Activated naive CD4-positive, alpha-beta T cell treated with anti-CD3 and anti-CD28 coated beads, Interleukin-2, amount 10 ng/mL, durations not matched to agents 7 days and 5 days (primary cell): Measurements from ENCODE around the gene TNPO2.
"Not testable (repeated sequence)": the region's sequence is repeated elsewhere in the genome, so short reads cannot be mapped to it uniquely, and the experiment has no call there.

Experiments used
- CTCF ChIA-PET: fragments of 350-600 bp; sonication (Branson Sonifier 250); formaldehyde crosslinking; loops from one replicate; lab custom pipeline; 2021; ENCODE audit warnings: antibody characterized with exemption; lab: Charles Lee
- DNase-seq: peaks from one replicate; pipeline ENCODE4 v3.0.0-alpha.2; 2020
- H3K27ac Mint-ChIP-seq: one replicate; pipeline ENCODE4 v1.8.0; 2021; ENCODE audit warnings: mild to moderate bottlenecking, moderate library complexity, mixed read lengths
- H3K27me3 Mint-ChIP-seq: one replicate; pipeline ENCODE4 v1.8.0; 2021; ENCODE audit warnings: mild to moderate bottlenecking, mixed read lengths
- H3K36me3 Mint-ChIP-seq: one replicate; pipeline ENCODE4 v1.8.0; 2021; ENCODE audit warnings: mixed read lengths
- H3K4me1 Mint-ChIP-seq: one replicate; pipeline ENCODE4 v1.8.0; 2021; ENCODE audit warnings: mixed read lengths
- H3K4me3 Mint-ChIP-seq: one replicate; pipeline ENCODE4 v1.8.0; 2021; ENCODE audit warnings: mild to moderate bottlenecking, moderate library complexity, mixed read lengths
- H3K9me3 Mint-ChIP-seq: one replicate; pipeline ENCODE4 v1.8.0; 2021; ENCODE audit warnings: mixed read lengths

Gene TNPO2

GRCh38 chr19:12711187-12711586, 12.5 kb downstream of the TNPO2 start:
- CTCF ChIA-PET, result interaction anchor here (0.9 kb wide), 1 partner anchor 137 kb away, joined by 3 read pairs; no protein-coding TSS in a partner anchor
- no peak overlapping the region for H3K27ac Mint-ChIP-seq

DNA sequence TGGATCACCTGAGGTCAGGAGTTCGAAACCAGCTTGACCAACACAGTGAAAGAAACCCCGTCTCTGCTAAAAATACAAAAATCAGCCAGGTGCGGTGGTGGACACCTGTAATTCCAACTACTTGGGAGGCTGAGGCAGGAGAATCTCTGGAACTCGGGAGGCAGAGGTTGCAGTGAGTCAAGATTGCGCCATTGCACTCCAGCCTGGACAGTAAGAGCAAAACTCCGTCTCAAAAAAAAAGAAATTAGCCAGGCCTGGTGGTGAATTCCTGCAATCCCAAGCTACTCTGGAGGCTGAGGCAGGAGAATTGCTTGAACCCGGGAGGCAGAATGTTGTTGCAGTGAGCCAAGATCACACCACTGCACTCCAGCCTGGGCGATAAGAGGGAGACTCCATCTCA, 15.1 kb downstream of the TNPO2 start:
- Mint-ChIP-seq H3K4me1 (no peaks in the 10 kb centered on the region), H3K36me3 (peaks cover 57% of the 10 kb centered on the region), H3K27me3 (no peaks in the 10 kb centered on the region), H3K4me3 (no peak overlapping the region), H3K27ac (no peak overlapping the region), H3K9me3 (no peaks in the 10 kb centered on the region)
- CTCF ChIA-PET, result interaction anchor here (1.4 to 2.3 kb wide), 3 partner anchors 49 to 87 kb away, joined by 3 to 6 read pairs (median 4); no protein-coding TSS in a partner anchor
- DNase-seq, result no peak

More at GRCh38 chr19:12711187-12711586, 12.5 kb downstream of the TNPO2 start:
- no peaks in the 10 kb centered on the region for H3K9me3 Mint-ChIP-seq
- H3K36me3 Mint-ChIP-seq, result peaks cover 54% of the 10 kb centered on the region
- no peak for DNase-seq
- H3K4me3 Mint-ChIP-seq, result no peak overlapping the region
- H3K4me1 Mint-ChIP-seq, result no peaks in the 10 kb centered on the region
- no peaks in the 10 kb centered on the region for H3K27me3 Mint-ChIP-seq

DNA sequence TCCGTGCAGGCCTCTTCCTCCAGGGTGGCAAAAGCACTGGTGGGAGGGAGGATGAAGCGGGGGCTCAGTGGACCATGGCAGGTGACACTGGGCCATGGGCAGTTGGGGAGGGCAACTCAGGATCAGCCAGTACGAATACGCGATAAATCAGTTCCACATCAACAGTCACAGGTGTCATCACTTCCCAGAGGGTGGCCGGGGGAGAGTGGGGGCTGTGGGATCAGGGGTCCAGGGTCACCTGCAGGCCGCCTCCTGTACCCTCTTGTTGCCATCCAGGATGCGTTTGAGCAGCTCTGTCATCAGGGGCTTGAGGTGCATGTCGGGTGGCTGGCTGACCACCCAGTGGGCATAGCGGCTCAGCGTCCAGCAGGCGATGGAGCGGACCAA, 17.4 kb downstream of the TNPO2 start:
- H3K4me1 Mint-ChIP-seq, result no peaks in the 10 kb centered on the region
- no peaks in the 10 kb centered on the region for H3K9me3 Mint-ChIP-seq
- CTCF ChIA-PET, result no interaction called here
- H3K27ac Mint-ChIP-seq, result no peak overlapping the region
- DNase-seq, result no peak
- H3K4me3 Mint-ChIP-seq, result no peak overlapping the region
- no peaks in the 10 kb centered on the region for H3K27me3 Mint-ChIP-seq
- peaks cover 57% of the 10 kb centered on the region for H3K36me3 Mint-ChIP-seq

DNA sequence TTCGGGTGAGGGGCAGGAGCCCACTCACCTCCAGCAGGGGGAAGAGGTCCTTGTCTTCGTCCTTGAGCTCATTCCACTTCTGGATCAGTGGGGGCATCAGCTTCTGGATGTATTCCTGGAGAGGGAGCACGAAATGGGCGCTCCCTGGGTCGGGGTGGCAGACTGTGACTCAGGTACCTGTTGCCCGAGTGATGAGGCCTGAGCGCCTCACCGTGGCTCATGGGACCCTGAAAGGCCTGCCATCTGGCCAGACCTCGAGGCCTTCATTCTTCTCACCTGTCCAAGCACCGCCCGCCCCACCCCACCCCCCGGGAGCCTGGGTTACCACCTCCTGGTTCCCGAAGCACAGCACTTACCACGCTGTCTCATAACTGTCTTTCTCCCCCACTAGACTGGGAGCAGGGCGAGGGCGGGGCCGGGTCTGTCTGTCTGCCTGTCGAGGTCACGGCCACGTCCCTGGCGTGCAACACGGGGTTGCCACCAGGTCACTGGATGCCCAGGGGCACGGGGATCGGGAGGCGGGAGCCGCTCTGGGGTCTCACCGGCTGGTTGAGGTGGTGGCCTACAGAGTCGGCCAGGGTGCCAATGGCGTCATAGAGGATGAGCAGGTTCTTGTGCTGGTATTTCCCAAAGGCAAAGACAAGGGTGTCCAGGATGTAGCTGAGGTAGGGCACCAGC, 17.9 kb downstream of the TNPO2 start:
- CTCF ChIA-PET, result no interaction called here
- Mint-ChIP-seq H3K4me1 (no peaks in the 10 kb centered on the region), H3K36me3 (peaks cover 53% of the 10 kb centered on the region), H3K4me3 (no peak overlapping the region), H3K27me3 (no peaks in the 10 kb centered on the region), H3K9me3 (no peaks in the 10 kb centered on the region), H3K27ac (no peak overlapping the region)
- no peak for DNase-seq

DNA sequence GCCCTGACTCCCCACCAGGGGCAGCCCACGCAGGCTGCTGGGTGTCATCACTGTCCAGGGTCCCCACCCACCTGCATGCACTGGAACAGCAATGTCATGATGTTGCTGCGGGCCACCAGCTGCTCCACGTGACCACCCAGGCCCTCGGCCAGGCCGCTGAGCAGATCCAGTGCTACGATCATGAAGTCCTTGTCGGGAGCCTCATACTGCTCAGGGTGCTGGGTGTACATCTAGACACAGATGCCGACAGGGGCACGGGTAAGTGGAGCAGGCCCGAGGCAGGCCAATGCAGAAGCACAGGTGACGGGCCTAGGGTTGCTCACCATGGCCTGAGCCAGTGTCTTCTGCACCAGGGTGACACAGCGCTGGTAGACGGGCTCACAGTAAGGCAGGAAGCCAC, 18.6 kb downstream of the TNPO2 start:
- no peaks in the 10 kb centered on the region for H3K9me3 Mint-ChIP-seq
- no peak for DNase-seq
- CTCF ChIA-PET, result no interaction called here
- H3K4me1 Mint-ChIP-seq, result no peaks in the 10 kb centered on the region
- no peaks in the 10 kb centered on the region for H3K27me3 Mint-ChIP-seq
- no peak overlapping the region for H3K4me3 Mint-ChIP-seq
- H3K27ac Mint-ChIP-seq, result no peak overlapping the region
- H3K36me3 Mint-ChIP-seq, result peaks cover 49% of the 10 kb centered on the region

DNA sequence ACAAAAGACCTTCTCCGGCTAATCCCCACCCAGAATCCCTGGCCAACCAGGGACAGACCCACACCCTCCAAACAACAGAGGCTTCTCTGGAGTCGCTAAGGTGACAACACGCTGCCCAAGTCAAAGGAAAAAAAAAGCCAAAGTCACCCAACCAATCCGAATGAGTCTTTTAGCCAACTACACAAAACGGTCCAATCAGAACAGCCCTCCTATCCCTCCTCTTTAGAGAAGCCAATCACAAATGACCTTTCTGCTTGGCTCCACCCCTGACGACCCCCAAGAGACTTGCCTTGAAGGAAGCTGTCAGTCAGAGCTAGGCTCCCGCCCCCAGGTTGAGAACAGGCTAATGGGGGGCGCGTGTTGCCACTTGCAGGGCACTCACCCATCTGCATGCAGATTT, 20.7 kb downstream of the TNPO2 start:
- Mint-ChIP-seq H3K9me3 (no peaks in the 10 kb centered on the region), H3K27me3 (no peaks in the 10 kb centered on the region), H3K36me3 (peaks cover 48% of the 10 kb centered on the region), H3K4me1 (peaks cover 2% of the 10 kb centered on the region), H3K4me3 (no peak overlapping the region), H3K27ac (peak overlapping the region; percentile 11)
- DNase-seq, result no peak
- CTCF ChIA-PET, result no interaction called here

GRCh38 chr19:12701596-12702282, 22.0 kb downstream of the TNPO2 start:
- no peak for DNase-seq
- no peak overlapping the region for H3K27ac Mint-ChIP-seq
- H3K27me3 Mint-ChIP-seq, result no peaks in the 10 kb centered on the region
- CTCF ChIA-PET, result no interaction called here
- H3K4me3 Mint-ChIP-seq, result no peak overlapping the region
- peaks cover 8% of the 10 kb centered on the region for H3K4me1 Mint-ChIP-seq
- H3K9me3 Mint-ChIP-seq, result no peaks in the 10 kb centered on the region
- H3K36me3 Mint-ChIP-seq, result peaks cover 43% of the 10 kb centered on the region

DNA sequence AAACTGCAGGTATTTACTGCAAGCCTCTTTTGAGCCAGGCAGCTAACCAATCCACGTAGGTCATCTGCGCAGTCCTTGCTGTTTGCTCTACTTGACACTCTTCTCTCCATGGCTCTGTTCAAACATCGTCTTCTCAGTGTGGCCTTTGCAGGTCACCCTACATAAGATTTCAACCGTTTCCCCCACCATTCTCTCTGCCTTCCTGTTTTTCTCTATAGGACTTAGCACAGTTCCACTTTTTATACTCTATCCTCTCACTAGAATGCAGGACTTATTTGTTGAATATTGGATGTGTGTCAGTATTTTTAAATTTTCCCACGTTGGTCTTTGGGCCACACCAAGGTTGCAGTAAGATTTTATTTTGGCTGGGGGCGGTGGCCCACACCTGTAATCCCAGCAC, 25.6 kb downstream of the TNPO2 start:
- no peaks in the 10 kb centered on the region for H3K27me3 Mint-ChIP-seq
- H3K27ac Mint-ChIP-seq, result peak overlapping the region; percentile 64
- H3K4me3 Mint-ChIP-seq, result peak overlapping the region; percentile 47
- DNase-seq, result no peak
- no peaks in the 10 kb centered on the region for H3K9me3 Mint-ChIP-seq
- peaks cover 20% of the 10 kb centered on the region for H3K36me3 Mint-ChIP-seq
- CTCF ChIA-PET, result no interaction called here
- peaks cover 24% of the 10 kb centered on the region for H3K4me1 Mint-ChIP-seq

- Mint-ChIP-seq H3K4me3 (peak overlapping the region; percentile 88), H3K27ac (peak overlapping the region; percentile 81), H3K36me3 (peaks cover 15% of the 10 kb centered on the region), H3K4me1 (peaks cover 24% of the 10 kb centered on the region)
- H3K27me3 Mint-ChIP-seq, H3K9me3 Mint-ChIP-seq, DNase-seq, CTCF ChIA-PET: not testable (repeated sequence)
These were observed 26.3 kb downstream of the TNPO2 start for GRCh38 chr19:12697425-12697824.

DNA sequence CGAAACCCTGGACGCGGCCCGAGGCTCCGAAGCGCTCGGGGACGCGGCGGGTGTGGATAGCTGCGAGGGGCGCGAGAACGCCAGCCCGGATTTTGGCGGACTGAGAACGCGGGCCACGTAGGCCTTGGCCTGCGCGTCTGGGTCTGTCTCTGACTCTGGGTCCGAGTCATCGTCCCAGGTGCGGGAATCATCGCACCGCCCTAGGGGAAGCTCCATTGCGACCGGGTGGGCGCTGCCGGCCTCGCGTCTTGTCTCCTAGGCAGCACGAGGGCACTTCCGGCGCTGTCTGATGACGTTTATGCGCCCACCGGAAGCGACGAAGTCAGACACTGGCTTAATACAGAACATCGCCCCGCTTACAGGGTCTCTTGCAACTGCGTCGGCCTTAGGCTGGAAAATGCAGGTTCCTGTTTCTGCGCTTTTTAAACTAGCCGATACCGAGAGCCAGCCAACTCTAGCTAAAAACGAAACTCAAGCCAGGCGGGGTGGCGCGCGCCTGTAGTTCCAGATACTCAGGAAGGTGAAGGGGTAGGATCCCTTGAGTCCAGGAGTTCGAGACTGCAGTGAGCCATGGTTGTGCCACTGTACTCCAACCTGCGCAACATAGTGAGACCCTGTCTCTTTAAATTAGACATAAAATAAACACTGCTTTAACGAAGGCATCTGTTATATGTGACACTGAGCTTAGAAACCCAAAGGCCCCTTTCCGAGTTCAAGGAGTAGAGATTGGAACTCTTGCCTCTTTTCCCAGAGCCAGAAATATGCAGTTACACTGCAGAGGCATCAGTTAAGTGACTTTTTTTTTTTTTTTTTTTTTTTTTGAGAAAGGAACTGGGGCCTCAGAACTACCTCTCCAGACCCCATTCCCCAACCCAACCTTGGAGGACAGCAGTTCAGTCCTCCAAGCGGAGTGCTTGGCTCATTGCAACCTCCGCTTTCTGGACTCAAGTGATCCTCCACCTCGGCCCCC, 27.1 kb downstream of the TNPO2 start, which contains the start of gene FBXW9:
Gene FBXW9, minus strand, starts transcription at position 266 of the 970 bp plus-strand sequence. Its CDS starts 50 bp downstream, at position 216.
- H3K27me3 Mint-ChIP-seq, result no peaks in the 10 kb centered on the region
- H3K4me3 Mint-ChIP-seq, result peak within 1 kb of the TSS; percentile 88
- peak within 1 kb of the TSS; percentile 97 for H3K27ac Mint-ChIP-seq
- DNase-seq, result peak; percentile 99
- peaks cover 24% of the 10 kb centered on the region for H3K4me1 Mint-ChIP-seq
- peaks cover 12% of the 10 kb centered on the region for H3K36me3 Mint-ChIP-seq
- no peaks in the 10 kb centered on the region for H3K9me3 Mint-ChIP-seq
- CTCF ChIA-PET, result no interaction called here

DNA sequence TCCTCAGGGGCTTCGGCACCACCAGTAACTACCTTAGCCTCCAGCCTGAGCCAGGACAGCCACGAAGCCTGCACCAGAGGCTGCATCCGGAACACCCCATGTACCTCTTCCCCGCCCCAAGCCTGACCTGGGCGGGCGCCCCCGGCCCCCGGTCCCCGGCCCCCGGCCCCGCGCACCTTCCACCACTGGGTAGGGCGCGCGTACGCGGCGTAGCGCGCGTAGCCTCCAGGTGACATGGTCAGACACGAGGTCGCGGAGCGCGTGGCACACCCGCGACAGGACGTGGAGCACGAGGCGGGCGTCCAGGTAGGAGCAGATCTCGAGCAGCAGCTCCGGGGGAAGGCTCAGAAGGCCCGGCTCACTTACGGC, 27.8 kb downstream of the TNPO2 start:
- peak; percentile 49 for DNase-seq
- CTCF ChIA-PET, result interaction anchor here (0.8 kb wide), 1 partner anchor 19 kb away, joined by 4 read pairs; no protein-coding TSS in a partner anchor

DNA sequence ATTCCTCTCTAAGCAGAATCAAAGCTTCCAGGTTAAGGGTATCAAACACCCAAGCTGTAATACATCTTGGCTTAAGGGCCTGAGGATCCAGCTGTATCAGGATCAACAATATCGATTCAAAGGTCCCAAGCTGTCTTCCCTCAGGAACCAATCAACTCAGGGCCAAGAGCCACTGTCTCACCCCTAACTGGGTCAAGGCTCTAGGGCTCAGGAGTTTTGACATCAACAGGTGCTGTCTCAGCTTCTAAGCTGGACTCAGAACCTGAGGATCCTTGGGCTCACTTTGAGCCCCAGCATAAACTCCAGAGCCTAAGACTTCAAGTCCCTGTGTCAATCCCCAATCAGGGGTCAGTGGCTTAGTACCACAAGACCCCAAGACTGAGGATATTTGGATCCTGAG, 28.2 kb downstream of the TNPO2 start:
- CTCF ChIA-PET, result interaction anchor here (0.8 to 0.9 kb wide), 3 partner anchors 17 to 26 kb away, joined by 3 to 4 read pairs (median 4); no protein-coding TSS in a partner anchor

More for the DNA sequence above, 27.8 kb downstream of the TNPO2 start:
- Mint-ChIP-seq H3K27ac (peak overlapping the region; percentile 97), H3K9me3 (no peaks in the 10 kb centered on the region), H3K27me3 (no peaks in the 10 kb centered on the region), H3K4me1 (peaks cover 24% of the 10 kb centered on the region), H3K36me3 (peaks cover 12% of the 10 kb centered on the region), H3K4me3 (peak overlapping the region; percentile 88)

DNA sequence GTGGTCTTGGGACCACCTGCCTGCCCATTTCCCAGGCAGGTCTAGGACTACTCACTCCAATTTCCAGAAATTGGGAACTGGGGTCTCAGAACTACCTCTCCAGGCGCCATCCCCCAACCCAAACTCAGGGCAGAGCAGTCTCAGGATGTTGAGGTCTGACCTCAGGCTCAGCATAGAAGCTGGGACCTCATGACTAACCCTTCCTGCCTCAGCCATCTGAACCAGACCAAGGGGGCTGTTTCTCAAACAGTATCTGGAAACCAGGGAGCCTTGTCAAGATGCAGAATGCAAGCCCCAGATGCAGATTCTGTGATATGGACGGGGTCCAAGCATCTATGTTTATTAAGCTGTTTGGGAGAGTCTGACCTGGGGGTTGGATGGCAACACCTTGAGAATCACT, 28.6 kb downstream of the TNPO2 start:
- Mint-ChIP-seq H3K27me3 (no peaks in the 10 kb centered on the region), H3K4me1 (peaks cover 24% of the 10 kb centered on the region), H3K27ac (no peak overlapping the region), H3K9me3 (no peaks in the 10 kb centered on the region), H3K36me3 (peaks cover 8% of the 10 kb centered on the region), H3K4me3 (peak overlapping the region; percentile 88)
- no peak for DNase-seq
- CTCF ChIA-PET, result interaction anchor here (0.8 to 0.9 kb wide), 3 partner anchors 17 to 27 kb away, joined by 3 to 4 read pairs (median 4); no protein-coding TSS in a partner anchor

More for the DNA sequence above, 28.2 kb downstream of the TNPO2 start:
- DNase-seq, result no peak
- Mint-ChIP-seq H3K4me1 (peaks cover 24% of the 10 kb centered on the region), H3K27me3 (no peaks in the 10 kb centered on the region), H3K4me3 (peak overlapping the region; percentile 88), H3K9me3 (no peaks in the 10 kb centered on the region), H3K36me3 (peaks cover 8% of the 10 kb centered on the region), H3K27ac (no peak overlapping the region)
